Stimulated activated CD4-positive, alpha-beta T cell treated with anti-CD3 and anti-CD28 coated beads, Interleukin-2, amount 100 ng/mL, for 24 hours (primary cell): ENCODE measurements around the gene PLCD1.
"Not testable (repeated sequence)": the region's sequence is repeated elsewhere in the genome, so short reads cannot be mapped to it uniquely, and the experiment has no call there.

Source experiments
- DNase-seq, 2 donors: peaks; one replicate each; pipeline ENCODE4 v3.0.0-alpha.2; 2020

Gene PLCD1

DNA sequence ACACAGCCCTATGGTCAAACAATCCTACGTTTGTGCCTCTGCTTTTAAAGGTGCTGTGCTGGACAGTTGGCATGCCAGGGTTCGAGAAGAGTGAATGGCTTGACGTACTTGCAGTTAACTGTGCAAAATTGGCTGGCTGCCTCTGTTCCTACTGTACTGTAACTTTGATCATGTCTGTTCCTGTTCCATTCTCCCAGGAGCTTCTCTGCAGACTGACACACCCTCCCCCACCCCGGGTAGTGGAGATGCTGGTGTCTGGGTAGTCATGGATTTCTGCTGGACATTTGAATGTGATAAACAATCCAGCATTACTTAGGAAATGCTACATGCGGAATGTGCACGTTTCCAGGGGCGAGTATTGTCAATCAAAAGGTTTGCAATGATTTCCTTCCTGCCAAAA, 45.4 kb downstream of the PLCD1 start:
- no peak for DNase-seq

DNA sequence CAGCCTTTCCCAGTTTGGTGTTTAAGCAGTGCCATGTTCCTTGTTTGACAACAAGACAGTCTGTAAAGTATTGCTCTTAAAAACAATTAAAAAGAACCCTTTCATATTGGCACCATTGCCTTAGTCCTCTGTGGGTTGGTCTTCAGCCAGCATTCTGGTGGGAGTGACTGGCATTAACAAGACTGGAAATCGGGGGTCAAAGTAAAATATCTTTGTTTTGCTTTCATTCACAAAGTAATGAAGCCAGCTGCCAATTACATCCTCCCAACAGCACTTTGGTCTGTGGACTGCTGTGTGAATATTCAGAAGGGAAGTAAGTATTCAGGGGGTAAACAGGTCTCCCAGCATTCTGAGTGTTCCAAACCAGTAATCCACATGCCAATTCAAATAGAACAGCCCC, 47.1 kb downstream of the PLCD1 start:
- no peak for DNase-seq

DNA sequence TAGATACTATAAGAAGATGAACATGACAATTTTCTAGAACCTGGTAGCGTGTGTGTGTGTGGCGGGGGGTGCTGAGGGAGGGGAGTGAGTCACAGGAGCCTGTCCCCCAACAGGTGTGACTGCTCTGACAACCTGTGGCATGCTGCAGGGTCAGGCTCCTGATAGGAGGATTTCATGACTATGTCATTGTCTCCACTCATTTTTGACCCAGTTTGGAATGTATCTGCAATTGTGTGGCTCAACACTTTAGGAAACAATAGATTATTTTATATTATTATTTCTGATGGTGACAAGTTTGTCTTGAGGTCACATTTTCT, 48.1 kb downstream of the PLCD1 start:
- no peak for DNase-seq

DNA sequence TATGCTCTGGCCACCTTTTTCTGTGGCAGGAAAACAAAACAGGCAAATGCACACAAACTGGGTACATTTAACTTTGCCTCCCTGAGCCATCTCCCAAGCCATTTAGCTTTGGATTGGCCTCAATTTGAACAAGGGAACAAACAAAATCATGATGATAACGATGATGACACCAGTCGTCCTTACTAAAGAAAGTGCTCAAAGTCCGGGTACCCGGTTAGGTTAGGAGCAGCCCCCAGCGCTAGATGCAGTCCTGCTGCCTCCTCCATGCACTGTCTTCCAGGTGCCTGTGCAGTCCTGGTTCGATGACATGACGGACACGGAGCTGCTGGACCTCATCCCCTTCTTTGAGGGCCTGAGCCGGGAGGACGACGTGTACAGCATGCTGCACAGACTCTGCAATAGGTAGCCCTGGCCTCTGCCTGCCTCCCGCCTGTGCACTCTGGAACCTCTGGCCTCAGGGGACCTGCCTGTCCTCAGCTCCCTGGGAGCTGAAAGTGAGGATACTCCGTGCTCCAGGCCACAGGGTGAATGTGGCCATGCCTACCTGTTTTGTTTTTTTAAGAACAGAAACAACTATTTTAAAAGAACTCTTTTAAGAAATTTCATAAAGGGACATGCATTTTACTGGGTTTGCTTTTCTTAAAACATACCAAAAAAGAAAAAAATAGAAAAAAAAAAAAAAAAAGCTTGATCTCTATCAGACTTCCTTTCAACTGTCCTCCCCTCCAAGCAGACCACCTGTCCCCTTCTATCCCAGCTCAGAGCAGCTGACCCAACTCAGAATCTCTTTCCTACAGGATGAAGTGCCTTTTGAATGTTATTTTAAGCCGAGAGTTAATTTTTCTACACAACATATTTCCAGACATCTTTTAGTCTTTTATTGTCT, 48.7 kb downstream of the PLCD1 start:
- no peak for DNase-seq

DNA sequence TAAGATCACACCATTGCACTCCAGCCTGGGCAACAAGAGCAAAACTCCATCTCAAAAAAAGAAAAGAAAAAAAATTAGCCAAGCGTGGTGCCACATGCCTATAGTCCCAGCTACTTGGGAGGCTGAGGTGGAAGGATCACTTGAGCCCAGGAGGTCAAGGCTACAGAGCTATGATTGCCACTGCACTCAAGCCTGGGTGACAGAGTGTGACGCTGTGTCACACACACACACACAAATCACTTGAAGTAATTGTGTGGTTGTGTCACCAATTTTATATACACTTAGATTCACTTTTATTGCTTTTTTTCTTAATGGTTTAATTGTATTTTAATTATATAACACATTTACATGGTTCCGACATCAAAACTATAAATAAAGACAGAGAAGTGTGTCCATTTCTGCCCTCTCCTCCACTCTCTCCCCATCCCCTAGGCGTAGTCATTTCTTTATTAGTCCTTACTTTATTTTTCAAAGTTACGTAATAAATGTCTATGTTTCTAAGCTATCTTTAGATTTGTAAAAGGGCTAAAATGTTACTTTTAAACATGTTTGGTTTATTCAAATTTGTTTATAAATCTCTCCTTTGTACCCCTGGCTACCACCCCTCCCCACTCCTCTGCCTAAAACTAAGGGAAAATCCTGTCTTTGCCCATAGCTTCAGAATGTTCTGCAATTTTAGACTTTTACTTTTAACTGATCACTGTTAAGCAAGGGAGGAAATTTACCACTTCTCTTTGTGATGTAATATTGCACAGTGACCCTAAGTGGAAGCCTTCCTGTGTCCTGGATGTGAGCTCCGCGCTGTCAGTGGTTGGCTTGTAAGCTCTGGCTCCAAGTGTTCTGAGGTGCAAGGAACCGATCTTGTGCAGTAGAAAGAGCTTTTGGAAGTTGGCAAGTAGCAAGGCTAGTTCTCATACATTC, 49.6 kb downstream of the PLCD1 start:
- no peak for DNase-seq

DNA sequence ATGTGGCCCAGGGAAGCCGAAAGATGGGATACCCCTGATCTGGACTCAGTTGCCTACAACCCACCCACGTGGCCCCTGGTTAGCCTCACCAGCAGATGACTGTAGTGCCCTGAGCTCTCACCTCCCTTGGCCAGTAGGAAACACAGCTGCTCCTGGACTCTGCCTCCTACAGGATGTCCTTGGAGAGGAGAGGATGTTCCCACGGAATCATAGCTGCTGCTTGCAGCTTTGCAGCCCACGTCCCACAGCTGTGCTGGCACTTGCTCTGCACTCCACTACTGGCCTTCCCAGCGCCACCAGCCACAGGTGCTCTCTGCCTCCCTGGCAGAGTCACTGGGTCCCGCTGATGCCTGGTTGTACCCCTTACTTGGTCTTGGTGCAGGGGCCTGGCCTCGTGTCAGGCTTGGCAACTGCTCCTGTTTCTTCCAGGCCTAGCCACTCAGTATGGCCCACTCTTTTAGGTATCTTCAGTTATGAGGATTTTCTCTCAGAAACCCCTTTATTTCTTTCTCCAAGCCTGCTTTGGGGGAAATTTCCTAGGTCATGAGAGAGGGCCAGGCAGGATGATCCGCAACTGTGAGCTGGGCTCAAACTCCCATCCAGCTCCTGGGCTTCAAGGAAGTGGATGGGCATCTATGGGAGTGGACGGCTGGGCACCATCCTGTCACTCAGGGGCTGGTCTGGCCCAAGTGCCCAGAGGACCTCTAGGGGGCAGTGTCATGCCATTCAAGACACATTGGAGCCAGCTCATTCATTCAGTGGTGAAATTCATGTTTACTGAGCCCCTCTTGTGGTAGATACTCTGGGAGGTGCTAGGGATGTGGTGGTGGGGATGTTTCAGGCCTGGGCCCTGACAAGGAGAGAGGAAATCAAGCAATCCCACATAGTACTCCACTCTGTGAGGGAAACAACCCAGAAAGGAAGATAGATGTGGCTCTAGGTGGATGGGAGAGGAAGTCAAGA, 55.0 kb downstream of the PLCD1 start:
- DNase-seq = peak; percentile 70 to 74

DNA sequence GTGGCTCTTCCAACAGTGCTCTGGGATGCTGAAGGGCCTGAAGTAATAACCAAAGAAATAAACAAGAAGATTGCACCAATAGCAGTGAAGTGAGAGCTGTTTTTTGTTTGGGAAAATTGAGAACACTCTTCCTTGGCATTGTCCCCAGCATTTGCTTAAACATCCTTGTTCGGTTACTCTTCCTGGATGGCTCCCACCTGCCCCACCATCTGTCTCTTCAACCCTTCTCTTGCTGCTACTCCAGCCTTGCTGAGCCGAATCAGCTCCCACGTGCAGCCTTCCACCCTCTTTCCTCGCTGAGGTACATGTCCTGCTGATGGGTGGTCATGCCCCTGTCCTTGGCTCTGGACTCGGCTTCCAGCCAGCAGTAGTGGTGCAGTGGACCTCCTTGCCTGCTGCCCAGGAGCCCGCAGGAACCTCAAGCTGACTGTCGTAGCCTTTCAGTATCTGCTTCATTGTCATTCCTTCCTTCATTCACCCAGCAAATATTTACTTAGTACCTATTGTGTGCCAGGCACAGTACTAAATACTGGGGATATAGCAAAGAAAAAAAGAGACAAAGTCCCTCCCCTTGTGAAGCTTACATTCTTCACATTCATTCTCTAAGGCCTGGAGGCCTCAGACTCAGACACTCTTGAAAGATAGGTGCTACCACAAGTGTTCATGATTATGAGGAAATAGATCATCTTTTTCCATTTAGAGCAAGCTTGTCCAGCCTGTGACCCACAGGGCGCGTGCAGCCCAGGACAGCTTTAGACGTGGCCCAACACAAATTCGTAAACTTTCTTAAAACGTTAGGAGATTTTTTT, 56.0 kb downstream of the PLCD1 start:
- no peak for DNase-seq

DNA sequence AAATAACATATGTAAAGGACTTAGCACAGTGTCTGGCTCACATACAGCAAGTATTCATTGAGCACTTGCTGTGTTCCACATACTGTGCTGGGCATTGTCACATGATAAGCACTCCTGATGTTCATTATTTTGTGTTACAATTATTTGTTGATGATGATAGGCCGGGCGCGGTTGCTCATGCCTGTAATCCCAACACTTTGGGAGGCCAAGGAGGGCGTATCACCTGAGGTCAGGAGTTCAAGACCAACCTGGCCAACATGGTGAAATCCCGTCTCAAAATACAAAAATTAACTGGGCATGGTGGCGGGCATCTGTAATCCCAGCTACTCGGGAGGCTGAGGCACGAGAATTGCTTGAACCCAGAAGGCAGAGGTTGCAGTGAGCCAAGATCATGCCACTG, 57.4 kb downstream of the PLCD1 start:
- not testable (repeated sequence) for DNase-seq

DNA sequence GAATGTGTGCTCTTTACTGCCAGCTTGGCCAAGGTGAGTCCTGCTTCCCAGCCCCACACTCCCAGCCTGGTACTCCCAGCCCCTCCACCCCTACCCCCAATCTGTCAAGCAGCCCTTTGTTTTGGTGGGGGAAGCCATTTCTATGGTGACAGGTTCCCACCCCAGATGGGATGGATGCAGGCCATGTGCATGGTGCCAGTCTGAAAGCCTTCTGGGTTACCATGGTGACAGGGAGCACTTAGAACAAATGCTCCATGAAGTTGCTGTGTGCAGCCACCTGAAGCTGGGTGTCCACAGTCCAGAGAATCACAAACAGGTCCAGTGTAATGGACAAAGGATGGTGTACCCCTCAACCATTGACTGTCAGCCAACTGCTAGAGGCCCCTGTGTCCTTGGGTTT, 58.0 kb downstream of the PLCD1 start:
- DNase-seq = no peak

DNA sequence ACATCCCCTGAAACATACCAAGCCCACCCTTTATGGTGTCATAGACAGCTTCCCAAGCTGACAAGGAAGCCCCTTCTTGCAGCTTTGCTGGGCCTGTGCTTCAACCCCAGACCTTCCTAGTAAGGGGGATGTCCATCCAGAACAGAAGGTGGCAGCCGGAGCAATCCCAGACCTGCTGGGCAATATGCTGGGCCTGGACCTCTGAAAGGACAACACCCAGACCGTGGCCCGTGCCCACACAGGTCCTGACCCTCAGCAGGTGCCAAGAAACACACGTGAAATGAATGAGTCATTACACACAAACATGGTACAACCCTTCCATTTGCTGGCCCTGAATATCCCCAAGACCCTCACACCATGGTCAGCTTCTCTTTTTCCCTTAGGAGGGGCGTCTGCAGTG, 58.6 kb downstream of the PLCD1 start:
- no peak for DNase-seq

DNA sequence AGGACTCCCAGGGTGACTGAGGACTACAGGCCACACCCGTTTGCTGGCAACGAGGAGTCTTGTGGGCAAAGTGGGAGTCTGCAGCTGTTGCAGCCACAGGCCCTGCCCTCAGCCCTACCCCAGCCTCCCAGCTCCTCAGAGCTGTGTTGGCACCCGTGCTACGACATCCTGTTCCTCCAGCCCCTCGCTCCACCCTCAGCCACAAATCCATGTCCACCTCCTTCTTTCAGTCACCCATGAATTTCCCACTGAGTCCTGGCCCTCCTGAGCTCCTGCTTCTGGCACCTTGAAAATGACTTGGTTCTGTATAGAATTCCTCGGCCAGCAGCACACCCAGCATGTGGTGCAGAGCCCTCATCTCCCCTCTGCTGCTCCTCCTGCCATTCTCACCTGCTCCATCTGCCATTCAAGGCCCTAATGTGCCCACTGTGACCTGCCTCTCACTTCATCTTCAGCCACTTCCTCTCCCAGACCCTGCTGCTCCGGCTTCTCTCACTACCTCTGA, 59.8 kb downstream of the PLCD1 start:
- DNase-seq = no peak

DNA sequence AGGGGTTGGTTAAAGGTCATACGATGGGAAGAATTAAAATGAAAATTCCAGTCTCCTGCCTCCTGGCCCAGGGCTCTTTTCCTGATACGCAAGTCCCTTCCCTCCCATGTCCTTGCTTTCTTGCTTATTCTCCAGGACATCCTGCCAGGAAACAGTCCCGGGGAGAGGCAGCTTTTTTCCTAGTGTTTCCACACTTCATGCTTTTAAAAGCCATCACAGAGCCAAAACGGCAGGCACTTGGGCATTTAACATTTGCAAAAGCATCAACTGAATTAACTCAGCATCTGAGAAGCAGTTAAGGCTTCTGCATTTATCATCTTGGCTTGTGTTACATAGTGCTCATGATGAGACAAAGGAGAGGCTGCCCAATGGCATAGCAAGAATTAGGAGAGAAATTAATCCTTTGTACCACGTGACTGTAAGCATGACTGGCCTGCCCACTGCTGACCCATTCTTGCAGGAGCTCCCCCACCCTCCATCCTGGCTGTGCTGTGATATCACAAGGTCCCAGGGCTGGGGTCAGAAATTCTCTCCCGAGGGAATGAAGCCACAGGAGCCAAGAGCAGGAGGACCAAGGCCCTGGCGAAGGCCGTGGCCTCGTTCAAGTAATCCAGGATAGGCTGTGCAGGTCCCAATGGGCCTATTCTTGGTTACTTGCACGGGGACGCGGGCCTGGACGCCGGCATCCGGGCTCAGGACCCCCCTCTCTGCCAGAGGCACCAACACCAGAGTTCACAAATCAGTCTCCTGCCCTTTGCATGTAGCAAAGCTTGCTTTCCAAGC, 60.4 kb downstream of the PLCD1 start:
- no peak for DNase-seq

DNA sequence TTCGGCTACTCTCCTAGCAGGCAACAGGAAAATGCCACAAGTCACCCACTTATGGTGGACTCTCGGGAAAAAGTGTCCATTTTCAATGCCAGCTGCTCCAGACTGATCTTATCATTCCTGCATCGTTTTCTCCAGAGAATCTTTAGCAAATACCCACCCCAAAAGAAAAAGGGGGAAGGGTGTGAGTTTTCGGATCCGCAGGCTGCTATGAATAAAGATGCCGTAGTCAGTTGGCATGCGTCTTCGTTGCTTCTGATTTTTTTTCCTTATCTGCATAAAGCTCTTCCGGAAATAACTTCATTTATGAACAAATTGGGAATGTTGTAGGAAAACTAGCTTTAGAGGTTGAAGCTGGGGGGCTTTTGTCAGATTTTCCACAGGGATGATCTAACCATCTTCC, 61.2 kb downstream of the PLCD1 start:
- DNase-seq = no peak

DNA sequence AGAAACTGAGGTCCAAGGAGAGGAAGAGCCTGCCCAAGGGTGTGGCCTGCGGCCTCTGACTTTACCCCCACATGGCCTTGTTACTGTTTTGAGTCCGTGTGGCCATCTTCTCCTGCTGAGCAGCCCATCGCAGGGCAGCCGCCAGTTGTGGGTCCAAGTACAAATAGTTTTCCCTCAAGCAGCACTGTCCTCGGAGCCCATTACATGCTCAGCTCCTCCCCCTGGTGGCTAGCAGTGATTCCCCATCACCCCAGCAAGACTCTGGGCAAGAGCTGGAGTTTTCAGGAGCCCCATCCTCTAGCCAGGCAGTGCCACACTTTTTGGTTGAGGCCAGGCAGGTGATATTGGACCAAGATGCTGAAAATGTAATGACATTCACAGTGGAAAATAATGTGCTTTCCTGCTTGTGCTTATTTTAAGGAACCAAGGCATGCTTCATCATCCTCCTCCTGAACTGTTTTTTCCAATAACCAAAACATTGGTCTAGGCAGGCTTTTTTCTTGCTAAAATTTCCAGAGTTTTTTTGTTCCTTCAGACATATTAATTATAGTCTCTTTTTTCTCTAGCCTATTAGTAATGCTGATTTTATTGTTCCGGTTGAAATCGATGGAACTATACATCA, 62.1 kb downstream of the PLCD1 start:
- peak; percentile 69 to 70 for DNase-seq

DNA sequence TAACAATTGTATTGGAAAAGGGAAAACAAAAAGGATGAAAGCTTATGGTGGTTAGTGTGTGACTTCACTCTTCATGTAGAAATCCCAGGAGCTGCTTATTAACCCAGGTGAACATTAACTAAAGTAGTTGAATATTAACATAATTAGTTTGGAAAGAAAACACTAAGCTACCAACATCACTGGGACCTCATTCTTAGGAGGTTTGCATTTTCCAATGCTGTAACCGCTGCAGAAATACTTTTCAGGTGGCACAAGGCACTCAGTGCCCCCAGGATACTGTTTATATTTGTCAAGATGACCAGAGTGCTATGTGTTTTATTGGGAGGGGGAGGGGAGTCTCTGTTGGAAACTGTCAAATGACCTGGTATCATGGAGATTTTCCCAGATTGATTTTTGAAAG, 64.7 kb downstream of the PLCD1 start:
- DNase-seq = no peak

DNA sequence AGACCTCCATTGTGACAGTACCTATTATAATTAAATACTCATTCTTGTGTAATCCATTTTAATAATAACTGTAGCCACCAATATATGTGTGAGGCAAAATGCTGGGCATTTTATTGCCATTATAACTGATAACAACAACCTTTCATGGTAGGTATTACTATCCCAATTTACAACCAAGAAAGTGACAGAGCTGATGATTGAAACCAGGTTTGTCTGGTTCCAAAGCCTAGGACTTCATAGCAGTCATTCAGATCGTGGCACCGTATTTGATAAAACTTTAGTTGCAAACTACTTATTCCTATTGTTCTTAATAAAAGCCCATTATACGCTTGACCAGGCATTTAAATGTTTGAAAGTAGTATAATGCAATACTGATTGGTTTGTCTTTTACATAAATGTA, 65.3 kb downstream of the PLCD1 start:
- DNase-seq = no peak

DNA sequence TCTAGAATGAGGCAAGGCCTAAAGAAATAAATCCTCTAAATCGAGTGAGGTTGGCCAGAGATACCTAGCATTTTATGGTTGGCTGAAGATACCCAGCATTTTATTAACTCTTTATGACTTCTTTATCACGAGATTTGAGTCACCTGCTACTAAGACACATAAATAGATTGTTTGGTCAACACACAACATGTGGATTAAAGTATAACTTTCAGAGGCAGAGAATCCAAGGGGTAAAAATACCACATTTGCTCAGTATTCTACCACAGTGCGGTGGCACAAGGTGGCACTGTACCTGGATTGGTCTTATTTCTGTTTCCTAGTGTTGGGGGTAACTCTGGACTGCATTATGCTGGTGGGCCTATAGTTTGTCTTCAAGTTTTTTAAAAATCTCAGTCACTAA, 65.8 kb downstream of the PLCD1 start:
- no peak for DNase-seq

DNA sequence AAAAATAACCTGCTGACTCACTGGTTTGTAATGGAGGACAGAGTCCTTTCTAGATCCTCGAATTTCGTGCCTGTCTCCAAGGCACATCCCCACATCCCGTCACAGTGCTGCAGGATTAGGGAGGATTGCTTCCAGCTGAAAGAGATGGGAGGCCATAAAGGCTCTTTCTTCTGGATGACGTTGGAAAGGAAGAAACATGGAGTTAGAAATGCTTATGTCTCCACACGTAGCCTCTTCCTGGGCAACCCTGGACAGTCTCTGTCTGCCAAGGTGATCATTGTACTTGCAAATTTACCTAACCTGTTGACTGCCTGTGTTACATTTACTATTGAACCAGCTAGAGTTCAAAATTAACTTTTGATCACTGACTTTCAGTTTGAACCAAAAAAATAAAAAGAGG, 66.4 kb downstream of the PLCD1 start:
- DNase-seq = no peak

DNA sequence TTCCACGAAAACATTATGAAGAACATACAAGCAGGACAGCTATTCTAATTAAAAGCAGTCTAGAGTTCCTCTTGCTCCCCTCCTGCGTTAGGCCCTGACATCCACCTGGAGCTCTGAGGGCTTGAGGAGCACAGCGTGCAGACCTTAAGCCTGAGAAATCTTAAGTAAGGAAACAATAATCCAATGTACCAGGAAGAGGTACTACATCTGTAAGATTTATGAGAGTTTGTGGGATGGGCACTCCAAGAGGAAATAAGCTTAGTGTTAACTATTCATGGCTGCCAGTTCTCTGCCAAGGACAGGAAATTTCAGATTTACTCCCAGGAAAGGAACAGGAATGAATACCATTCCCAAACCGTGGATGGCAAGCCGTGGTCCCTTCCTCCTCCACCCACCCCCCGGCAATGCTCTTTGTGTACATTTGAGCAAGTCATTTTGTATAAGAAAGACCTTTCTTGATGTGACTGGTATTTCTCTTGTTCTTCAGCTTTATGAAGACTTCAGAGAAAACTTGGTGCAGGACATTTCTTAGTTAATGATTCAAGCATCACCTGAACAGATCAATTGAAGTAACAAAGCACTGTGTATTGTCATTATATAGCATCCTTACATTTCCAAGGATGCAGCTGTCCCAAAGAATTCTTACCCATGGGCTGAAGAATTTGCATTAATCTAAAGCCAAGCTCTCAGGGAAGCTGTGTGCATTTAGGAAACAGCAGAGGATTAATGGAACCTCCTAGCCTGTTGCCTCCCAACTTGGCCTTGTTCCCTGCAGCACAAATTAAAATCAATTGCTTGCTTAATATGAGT, 67.6 kb downstream of the PLCD1 start:
- DNase-seq = no peak

DNA sequence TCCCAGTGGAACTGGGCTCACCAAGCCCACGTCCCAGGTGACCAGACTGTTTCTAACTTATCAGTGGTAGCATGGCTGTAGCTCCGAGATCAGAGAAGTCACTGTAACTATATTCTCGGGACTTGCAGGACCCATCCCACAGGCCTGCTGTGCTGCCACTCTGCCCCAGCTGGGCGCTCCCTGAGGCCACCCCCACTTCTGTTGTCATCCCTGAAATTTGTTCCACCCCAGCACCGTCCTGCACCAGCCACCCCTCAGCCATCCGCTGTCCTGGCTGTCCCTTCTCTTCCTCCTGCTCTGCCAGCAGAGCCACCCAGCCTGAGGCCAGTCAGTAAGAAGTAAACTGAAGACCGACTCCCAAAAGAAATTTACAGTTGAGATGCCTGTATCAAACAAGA, 71.9 kb downstream of the PLCD1 start:
- DNase-seq = no peak
